Lung microvascular endothelial cell (primary cell): ENCODE results near the gene FTL. TPM values are rescaled to one million over a fixed set of nuclear protein-coding genes. Genes with fewer than 3 reads are reported as not detected.
"Not testable (repeated sequence)": the region's sequence is repeated elsewhere in the genome, so short reads cannot be mapped to it uniquely, and the experiment has no call there.

Experiments
- DNase-seq, 2 donors: peaks; one replicate each; pipeline versions ENCODE4 v3.0.0 to v3.0.0-alpha.2; 2010; ENCODE audit warnings: low read depth in 2 of 2
- total RNA-seq: library from RNA; depleted of rRNA; stranded (reverse); fragments of >200 nt; gene quantifications from 2 replicates; pipeline ENCODE4 v1.2.1, GENCODE V29; 2014

The FTL gene
- total RNA-seq: 928 and 942 TPM in 2 replicates

DNA sequence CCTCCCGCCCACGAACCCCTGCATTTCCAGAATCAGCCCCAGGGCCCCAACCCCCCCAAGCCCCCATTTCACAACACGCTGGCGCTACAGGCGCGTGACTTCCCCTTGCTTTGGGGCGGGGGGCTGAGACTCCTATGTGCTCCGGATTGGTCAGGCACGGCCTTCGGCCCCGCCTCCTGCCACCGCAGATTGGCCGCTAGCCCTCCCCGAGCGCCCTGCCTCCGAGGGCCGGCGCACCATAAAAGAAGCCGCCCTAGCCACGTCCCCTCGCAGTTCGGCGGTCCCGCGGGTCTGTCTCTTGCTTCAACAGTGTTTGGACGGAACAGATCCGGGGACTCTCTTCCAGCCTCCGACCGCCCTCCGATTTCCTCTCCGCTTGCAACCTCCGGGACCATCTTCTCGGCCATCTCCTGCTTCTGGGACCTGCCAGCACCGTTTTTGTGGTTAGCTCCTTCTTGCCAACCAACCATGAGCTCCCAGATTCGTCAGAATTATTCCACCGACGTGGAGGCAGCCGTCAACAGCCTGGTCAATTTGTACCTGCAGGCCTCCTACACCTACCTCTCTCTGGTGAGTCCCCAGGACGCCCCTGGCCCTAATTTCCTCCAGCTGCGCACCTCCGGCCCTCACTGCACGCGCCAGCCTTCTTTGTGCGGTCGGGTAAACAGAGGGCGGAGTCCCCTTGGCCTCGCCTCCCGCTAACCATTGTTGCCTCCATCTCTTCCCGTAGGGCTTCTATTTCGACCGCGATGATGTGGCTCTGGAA lies at the start of gene FTL:
Gene FTL, plus strand, starts transcription at position 270 of the 766 bp plus-strand sequence. Its CDS starts 199 bp downstream, at position 469.
- DNase-seq: peak; percentile 96 to 99

DNA sequence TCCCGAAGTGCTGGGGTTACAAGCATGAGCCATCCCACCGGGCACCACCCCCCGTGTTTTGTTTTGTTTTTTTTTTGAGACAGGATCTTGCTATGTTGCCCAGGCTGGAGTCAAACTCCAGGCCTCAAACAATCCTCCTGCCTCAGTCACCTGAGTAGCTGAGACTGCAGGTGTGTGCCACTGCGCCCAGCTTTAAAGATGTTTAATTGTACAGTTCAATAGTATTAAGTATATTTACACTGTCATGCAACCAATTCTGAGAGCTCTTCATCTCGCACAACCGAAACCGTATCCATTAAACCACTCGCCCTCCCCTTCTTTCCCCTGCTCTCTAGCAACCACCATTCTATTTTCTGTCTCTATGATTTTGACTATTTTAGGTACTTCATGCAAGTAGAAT lies 49.4 kb upstream of the FTL start:
- no peak for DNase-seq

DNA sequence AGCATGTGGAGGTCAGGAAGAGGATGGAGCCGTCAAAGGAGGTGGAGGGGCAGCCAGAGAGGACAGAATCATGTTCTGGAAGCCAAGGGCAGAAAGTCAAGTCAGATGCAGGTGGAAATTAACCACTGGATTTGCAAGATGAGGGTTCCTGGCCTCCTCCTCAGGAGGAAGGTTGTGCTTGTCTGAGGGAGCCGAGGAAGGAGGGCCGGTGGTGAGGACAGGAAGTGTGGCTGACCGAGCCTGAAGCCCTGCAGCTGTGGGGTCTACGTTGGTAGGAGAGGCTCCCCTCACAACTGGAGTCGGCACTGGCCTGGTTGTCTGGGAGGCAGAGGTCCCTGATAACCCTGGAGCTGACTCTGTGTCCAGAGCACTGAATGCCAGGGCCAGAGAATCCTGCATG lies 47.0 kb upstream of the FTL start:
- no peak for DNase-seq

DNA sequence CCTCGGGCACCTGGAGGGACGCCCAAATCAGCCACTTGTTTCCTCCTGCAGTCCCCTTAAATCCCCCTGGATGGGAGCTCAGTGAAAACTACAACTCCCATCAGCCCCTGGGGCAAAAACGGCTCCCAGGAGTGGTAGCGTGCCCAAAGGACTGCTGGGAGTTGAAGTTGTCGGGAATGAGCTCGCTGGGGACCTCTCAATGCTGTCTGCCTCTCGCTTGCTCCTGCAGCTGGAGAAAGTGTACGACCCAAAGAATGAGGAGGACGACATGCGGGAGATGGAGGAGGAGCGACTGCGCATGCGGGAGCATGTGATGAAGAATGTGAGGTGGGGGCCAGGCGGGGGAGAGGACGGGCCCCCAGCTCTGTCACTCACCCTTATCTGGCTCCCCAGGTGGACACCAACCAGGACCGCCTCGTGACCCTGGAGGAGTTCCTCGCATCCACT lies 46.3 kb upstream of the FTL start:
- peak in 1 of 2 donors; percentile 23 for DNase-seq

DNA sequence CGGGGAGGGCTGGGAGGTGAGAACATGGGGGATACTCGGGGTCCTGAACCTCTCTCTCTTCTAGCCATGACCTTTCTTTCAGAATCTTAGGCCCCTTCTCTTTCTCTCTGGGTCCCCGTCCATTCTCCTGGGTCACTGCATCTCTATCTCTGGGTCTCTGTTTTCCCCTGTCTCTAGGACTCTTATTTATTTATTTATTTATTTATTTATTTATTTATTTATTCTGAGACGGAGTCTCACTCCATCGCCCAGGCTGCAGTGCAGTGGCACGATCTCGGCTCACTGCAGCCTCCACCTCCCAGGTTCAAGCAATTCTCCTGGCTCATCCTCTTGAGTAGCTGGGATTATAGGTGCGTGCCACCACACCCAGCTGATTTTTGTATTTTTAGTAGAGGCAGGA lies 45.8 kb upstream of the FTL start:
- not testable (repeated sequence) for DNase-seq

DNA sequence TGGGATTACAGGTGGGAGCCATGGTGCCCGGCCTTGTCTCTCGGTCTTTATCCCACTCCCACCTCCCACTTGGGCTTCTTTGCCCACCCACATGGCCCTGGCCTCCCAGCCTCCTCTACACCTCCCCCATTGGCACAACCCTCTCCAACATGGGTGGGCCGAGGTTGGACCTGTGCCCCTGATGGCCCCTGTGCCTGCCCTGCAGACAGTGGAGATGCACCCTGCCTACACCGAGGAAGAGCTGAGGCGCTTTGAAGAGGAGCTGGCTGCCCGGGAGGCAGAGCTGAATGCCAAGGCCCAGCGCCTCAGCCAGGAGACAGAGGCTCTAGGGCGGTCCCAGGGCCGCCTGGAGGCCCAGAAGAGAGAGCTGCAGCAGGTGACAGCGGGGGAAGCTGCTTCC lies 44.2 kb upstream of the FTL start:
- DNase-seq: no peak

DNA sequence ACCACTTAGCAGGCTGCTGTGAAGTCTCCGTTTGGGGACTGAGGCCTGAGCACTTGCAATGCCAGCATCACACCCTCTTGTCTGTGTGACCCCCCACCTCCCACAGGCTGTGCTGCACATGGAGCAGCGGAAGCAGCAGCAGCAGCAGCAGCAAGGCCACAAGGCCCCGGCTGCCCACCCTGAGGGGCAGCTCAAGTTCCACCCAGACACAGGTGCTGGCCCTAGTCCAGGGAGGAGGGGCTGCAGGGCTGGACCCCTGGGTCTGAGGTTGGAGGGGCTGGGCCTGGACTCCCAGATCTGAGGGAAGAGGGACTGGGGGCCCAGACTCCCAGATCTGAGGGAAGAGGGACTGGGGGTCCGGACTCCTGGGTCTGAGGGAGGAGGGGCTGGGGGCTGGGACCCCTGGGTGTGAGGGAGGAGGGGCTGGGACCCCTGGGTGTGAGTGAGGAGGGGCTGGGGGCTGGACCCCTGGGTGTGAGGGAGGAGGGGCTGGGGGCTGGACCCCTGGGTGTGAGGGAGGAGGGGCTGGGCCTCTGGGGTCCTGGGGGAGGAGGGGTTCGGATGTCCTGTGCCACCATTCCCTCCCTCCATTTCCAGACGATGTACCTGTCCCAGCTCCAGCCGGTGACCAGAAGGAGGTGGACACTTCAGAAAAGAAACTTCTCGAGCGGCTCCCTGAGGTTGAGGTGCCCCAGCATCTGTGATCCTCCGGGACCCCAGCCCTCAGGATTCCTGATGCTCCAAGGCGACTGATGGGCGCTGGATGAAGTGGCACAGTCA lies 43.2 kb upstream of the FTL start:
- no peak for DNase-seq

DNA sequence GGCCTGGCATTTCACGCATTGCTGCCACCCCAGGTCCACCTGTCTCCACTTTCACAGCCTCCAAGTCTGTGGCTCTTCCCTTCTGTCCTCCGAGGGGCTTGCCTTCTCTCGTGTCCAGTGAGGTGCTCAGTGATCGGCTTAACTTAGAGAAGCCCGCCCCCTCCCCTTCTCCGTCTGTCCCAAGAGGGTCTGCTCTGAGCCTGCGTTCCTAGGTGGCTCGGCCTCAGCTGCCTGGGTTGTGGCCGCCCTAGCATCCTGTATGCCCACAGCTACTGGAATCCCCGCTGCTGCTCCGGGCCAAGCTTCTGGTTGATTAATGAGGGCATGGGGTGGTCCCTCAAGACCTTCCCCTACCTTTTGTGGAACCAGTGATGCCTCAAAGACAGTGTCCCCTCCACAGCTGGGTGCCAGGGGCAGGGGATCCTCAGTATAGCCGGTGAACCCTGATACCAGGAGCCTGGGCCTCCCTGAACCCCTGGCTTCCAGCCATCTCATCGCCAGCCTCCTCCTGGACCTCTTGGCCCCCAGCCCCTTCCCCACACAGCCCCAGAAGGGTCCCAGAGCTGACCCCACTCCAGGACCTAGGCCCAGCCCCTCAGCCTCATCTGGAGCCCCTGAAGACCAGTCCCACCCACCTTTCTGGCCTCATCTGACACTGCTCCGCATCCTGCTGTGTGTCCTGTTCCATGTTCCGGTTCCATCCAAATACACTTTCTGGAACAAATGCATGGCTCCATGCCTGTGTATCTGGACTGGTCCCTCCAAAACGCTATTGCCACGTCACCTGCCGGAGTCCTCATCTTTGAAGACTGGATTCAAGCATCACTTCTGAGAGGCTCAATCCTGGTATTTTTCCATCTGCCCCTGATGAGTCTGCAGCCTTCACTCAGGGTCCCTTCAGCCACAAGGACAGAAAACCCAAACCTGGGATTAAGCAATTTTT lies 42.3 kb upstream of the FTL start:
- DNase-seq: no peak

DNA sequence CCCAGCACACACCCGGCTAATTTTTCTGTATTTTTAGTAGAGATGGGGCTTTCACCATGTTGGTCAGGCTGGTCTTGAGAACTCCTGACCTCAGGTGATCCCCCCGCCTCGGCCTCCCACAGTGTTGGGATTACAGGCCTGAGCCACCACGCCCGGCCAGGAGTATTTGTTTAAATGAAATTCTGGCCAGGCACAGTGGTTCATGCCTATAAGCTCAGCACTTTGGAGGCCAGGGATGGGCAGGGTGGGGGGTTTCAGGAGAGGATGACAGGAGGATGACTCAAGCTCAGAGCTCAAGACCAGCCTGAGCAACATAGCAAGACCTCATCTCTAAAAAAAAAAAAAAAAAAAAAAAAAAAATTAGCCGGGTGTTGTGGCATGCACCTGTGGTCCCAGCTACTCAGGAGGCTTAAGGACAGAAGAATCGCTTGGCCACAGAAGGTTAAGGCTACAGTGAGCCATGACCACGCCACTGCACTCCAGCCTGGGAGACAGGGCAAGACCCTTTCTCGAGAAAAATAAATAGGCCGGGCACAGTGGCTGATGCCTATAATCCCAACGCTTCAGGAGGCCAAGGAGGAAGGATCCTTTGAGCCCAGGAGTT lies 39.8 kb upstream of the FTL start:
- peak in 1 of 2 donors; percentile 50 for DNase-seq

DNA sequence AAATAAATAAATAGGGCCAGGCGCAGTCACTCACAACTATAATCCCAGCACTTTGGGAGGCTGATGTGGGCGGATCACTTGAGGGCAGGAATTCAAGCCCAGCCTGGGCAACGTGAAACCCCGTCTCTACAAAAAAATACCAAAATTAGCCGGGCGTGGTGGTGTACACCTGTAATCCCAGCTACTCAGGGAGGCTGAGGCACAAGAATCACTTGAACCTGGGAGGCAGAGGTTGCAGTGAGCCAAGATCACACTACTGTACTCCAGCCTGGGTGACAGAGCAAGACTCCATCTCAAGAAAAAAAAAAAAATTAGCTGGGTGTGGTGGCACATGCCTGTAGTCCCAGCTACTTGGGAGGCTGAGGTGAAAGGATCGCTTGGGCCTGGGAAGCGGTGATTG lies 39.2 kb upstream of the FTL start:
- not testable (repeated sequence) for DNase-seq

DNA sequence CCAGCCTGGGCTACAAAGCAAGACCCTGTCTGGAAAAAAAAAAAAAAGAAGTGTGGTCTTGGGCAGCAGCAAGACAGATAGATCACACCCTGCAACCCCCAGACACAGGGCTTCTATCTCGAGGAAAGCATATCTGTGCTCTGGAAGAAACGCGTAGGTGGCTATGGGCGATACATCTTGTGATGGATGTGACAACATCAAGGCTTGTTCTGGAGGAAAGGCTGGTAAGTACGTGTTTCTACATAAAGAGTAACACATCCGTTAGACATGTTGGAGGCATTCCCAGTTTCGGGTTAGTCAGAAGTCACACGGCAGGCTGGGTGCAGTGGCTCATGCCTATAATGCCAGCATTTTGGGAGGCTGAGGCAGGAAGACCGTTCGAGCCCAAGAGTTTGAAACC lies 38.2 kb upstream of the FTL start:
- DNase-seq: peak; percentile 84 to 95

DNA sequence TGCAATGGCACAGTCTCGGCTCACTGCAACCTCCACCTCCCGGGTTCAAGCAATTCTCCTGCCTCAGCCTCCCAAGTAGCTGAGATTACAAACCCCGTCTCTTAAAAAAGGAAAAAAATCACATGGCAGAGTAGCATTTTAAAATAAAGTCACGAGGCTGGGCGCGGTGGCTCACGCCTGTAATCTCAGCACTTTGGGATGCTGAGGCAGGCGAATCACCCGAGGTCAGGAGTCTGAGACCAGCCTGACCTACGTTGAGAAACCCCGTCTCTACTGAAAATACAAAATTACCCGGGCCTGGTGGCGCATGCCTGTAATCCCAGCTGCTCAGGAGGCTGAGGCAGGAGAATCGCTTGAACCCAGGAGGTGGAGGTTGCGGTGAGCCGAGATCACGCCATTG lies 37.4 kb upstream of the FTL start:
- not testable (repeated sequence) for DNase-seq

DNA sequence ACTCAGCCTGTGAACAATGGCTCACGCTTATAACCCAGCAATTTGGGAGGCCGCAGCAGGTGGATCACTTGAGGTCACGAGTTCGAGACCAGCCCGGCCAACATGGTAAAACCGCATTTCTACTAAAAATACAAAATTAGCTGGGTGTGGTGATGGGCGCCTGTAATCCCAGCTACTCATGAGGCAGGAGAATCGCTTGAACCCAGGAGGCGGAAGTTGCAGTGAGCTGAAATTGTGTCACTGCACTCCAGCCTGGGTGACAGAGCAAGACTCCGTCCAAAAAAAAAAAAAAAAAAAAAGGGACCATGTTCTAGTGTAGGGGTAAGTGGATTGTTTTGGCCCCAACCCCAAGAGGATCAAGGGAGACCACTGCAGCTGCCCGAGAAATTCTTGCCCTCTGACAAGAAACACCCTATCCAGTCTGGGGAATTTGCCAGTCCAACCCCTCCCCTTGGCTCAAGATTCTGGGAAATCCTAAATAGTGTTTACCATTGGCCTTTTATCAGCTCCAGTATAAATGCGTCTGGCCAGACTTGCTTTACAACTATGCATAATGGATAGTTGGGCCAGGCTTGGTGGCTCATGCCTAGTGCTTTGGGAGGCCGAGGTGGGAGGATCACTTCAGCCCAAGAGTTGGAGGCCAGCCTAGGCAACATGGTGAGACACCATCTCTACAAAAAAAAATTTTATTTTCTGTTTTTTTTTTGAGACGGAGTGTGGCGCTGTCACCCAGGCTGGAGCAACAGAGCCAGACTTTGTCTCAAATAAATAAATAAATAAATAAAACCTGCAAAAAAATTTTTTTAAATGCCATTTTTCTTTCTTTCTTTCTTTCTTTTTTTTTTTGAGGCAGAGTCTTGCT lies 36.7 kb upstream of the FTL start:
- no peak for DNase-seq

DNA sequence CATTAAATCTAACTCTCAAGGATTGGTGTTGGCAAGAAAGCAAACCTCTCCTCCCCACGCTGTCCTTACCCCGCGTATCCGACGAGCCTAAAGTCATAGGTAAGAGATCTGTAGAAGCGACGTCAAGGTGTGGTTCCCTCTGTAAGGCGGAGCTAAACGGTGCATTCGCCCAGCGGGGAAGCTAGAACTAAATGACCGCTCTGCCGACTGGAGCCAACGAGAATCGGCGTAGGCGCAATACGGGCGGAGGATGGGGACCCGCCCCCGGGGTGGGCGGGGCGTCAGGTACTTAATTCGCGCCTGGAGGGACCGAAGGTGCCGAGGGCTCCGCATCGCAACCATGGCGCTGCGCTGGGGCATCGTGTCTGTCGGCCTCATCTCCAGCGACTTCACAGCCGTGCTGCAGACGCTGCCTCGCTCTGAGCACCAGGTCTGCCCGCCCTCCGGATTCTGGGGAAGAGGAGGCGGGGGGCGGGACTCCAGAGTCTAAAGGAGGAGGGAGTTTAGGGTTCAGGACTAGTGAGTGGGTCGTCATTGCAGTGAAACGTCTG lies 31.7 kb upstream of the FTL start, which contains the start of gene DHDH:
Gene DHDH, plus strand, starts transcription at position 318 of the 551 bp plus-strand sequence. Its CDS starts 23 bp downstream, at position 341.
- DNase-seq: peak; percentile 53 to 62

DNA sequence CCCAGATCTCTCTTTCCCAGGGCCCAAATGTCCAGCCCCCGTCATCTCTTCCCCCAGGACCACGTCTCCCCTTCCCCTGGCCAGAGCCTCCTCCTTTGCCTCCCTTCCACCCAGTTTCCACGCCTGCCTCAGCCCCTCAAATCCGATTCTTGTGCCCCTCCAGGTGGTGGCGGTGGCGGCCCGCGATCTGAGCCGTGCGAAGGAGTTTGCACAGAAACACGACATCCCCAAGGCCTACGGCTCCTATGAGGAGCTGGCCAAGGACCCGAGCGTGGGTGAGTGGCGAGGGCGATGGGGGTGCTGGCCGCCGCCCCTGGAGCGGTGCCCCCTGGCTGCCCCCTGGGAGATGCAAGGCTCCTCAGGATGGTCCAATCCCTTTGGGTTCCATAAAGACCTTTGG lies 30.3 kb upstream of the FTL start:
- no peak for DNase-seq

DNA sequence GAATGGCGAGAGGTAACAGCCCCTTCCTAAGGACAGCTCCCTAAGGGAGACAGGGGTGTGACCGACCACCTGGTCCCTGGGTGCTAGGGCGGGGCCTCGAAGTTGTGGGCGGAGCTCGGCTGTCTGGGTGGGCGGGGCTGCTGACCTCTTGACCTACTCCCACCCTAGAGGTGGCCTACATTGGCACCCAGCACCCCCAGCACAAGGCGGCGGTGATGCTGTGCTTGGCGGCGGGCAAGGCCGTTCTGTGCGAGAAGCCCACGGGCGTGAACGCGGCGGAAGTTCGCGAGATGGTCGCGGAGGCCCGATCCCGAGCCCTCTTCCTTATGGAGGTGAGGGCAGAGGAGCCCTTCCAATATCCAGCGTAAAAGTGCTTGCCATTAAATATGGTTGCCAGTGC lies 29.2 kb upstream of the FTL start:
- DNase-seq: no peak

DNA sequence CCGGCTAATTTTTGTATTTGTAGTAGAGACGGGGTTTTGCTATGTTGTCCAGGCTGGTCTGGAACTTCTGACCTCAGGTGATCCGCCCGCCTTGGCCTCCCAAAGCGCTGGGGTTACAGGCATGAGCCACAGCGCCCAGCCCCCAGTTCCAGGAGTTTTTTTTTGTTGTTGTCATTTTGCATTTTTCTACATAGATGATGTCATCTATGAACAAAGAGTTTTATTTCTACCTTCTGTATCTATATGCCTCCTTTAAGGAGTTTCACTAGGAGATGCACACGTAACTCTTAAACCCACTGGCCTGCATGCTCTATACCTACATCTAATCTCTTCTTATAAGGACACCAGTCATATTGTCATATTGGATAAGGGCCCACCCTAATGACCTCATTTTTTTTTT lies 26.9 kb upstream of the FTL start:
- DNase-seq: no peak

DNA sequence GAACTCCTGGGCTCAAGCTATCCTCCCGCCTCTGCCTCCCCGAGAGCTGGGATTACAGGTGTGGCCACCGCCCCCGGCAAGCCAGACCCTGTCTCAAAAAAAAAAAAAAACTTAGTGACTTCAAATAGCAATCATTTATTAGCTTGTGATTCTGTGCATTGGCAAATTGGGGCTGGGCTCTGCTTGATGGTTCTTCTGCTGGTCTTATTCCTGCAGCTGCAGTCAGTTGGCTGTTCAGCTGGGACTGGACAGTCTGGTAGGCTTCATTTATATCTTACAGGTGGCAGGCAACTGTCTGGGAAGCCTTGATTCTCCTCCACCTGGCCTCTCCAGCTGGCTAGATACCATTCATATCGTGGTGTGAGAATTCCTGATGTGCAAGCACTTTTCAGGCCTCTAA lies 24.2 kb upstream of the FTL start:
- no peak for DNase-seq

DNA sequence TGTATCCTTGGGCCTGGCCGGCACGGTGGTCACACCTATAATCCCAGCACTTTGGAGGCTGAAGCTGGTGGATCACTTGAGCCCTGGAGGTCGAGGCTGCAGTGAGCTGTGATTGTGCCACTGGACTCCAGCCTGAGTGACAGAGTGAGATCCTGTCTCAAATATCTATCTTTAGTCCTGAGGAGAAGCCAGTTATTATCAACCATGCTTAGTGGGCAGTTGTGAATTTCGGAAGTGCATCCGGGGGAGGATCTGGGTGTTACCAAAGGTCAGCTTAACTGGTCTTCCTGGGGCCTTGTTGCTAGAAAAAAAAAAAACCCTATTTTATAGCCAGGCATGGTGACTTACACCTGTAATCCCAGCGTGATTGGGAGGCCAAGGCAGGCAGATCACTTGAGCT lies 22.0 kb upstream of the FTL start:
- no peak for DNase-seq

DNA sequence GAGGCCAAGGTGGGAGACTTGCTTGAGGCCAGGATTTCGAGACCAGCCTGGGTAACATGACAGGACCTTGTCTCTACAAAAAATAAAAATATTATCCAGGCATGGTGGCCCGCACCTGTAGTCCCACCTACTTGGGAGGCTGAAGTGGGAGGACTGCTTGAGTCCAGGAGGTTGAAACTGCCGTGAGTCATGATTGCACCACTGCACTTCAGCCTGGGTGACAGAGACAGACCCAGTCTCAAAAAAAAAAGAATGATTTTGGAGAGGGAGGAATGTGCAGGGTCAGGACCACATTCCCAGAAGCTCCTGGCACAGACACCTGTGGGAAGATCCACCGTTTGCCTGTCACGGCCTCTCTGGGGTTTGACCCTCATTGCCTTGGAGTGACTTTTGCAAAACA lies 19.7 kb upstream of the FTL start:
- DNase-seq: no peak
